ENCODE data around the gene ZBTB43. TPM values are rescaled to one million over a fixed set of nuclear protein-coding genes. Genes with fewer than 3 reads are reported as not detected.

ZBTB43 gene
- total RNA-seq, 1 experiment from 2014 or later = 15.4 TPM

- Histone ChIP-seq H3K9me2 (ENCODE audit: insufficient read depth) (no peaks in the 10 kb centered on the region), H3K27ac (ENCODE audit: low read depth, low read length) (no peak overlapping the region), H3K4me1 (ENCODE audit: control insufficient read depth in 1 of 2, insufficient read depth in 2 of 2, low read length in 2 of 2) (no peaks in the 10 kb centered on the region), H3K4me3 (replicated peaks in 1 of 2; ENCODE audit: low read depth in 1 of 2, low read length in 2 of 2) (no peak overlapping the region), H3K27me3 (ENCODE audit: insufficient read depth, low read length) (peaks cover 13% of the 10 kb centered on the region; the same call in 1 of the 2 replicates), H3K79me2 (ENCODE audit: insufficient read depth, low read length) (no peaks in the 10 kb centered on the region), H3K9ac (ENCODE audit: low read length) (no peak overlapping the region), H2AFZ (ENCODE audit: low read depth, low read length, poor library complexity, severe bottlenecking) (no peak overlapping the region), H4K20me1 (ENCODE audit: insufficient read depth) (no peaks in the 10 kb centered on the region), H3K9me3 (ENCODE audit: control insufficient read depth in 1 of 2, insufficient read depth in 1 of 2, low read depth in 1 of 2, low read length in 2 of 2) (no peaks in the 10 kb centered on the region), H3K36me3 (ENCODE audit: control insufficient read depth in 1 of 2, insufficient read depth in 2 of 2, low read length in 2 of 2) (no peaks in the 10 kb centered on the region), H3K4me2 (ENCODE audit: low read length) (no peak overlapping the region)
- ChIA-PET RAD21 (ENCODE audit: low non-redundant PET in 1 of 2, low total read pairs in 2 of 2, uncharacterized antibody in 2 of 2, unreplicated experiment in 2 of 2) (no interaction called here), CTCF (no interaction called here), POLR2A (no interaction called here)
- no peak for TF ChIP-seq JUND (IDR thresholded peaks at IDR 0.05)
- no peak for TF ChIP-seq CTCF (IDR thresholded peaks at IDR 0.05 in 2 of 3, conservative IDR thresholded peaks at IDR 0.05 in 1 of 3; ENCODE audit: borderline replicate concordance in 1 of 3, insufficient read depth in 1 of 3, low read depth in 2 of 3, low read length in 2 of 3)
- no peak for TF ChIP-seq CEBPB (IDR thresholded peaks at IDR 0.05; ENCODE audit: low read depth)
- no peak for TF ChIP-seq RAD21 (IDR thresholded peaks at IDR 0.05; ENCODE audit: low read depth)
- TF ChIP-seq REST (IDR thresholded peaks at IDR 0.05; ENCODE audit: low read depth) = no peak
- no peak for TF ChIP-seq SRF (IDR thresholded peaks at IDR 0.05; ENCODE audit: low read depth)
- TF ChIP-seq SIN3A (IDR thresholded peaks at IDR 0.05; ENCODE audit: low read depth) = no peak
- TF ChIP-seq EZH2phosphoT487 (IDR thresholded peaks at IDR 0.05; ENCODE audit: borderline replicate concordance) = no peak
- no peak for TF ChIP-seq EZH2 (IDR thresholded peaks at IDR 0.05)
- TF ChIP-seq ZNF274 (IDR thresholded peaks at IDR 0.05; ENCODE audit: low read depth, low read length) = no peak
- TF ChIP-seq POLR2AphosphoS5 (IDR thresholded peaks at IDR 0.05; ENCODE audit: low read depth, low read length) = no peak
- no peak for TF ChIP-seq SP1 (IDR thresholded peaks at IDR 0.05; ENCODE audit: low read depth)
- TF ChIP-seq MAX (IDR thresholded peaks at IDR 0.05) = no peak
- no peak for TF ChIP-seq ZBTB33 (IDR thresholded peaks at IDR 0.05; ENCODE audit: extremely low read depth, insufficient replicate concordance, low read length)
- no peak for TF ChIP-seq YY1 (IDR thresholded peaks at IDR 0.05; ENCODE audit: extremely low read depth, insufficient replicate concordance, low read depth, low read length)
- ATAC-seq (no peak), DNase-seq (ENCODE audit: low read depth, low spot score) (no peak)
- intact Hi-C loops (cut with micrococcal nuclease) = no loop called here
- BruUV-seq (replicated peaks) = no TSS peak
Measured at GRCh38 chr9:126853667-126854066, 48.8 kb downstream of the ZBTB43 start.

Measured in HCT116 (cell line).